ENCODE measurements around the gene CAMSAP3. TPM values are rescaled to one million over a fixed set of nuclear protein-coding genes. Genes with fewer than 3 reads are reported as not detected.

CAMSAP3 gene
- total RNA-seq, 1 experiment from 2014 or later = 28.4 TPM

DNA sequence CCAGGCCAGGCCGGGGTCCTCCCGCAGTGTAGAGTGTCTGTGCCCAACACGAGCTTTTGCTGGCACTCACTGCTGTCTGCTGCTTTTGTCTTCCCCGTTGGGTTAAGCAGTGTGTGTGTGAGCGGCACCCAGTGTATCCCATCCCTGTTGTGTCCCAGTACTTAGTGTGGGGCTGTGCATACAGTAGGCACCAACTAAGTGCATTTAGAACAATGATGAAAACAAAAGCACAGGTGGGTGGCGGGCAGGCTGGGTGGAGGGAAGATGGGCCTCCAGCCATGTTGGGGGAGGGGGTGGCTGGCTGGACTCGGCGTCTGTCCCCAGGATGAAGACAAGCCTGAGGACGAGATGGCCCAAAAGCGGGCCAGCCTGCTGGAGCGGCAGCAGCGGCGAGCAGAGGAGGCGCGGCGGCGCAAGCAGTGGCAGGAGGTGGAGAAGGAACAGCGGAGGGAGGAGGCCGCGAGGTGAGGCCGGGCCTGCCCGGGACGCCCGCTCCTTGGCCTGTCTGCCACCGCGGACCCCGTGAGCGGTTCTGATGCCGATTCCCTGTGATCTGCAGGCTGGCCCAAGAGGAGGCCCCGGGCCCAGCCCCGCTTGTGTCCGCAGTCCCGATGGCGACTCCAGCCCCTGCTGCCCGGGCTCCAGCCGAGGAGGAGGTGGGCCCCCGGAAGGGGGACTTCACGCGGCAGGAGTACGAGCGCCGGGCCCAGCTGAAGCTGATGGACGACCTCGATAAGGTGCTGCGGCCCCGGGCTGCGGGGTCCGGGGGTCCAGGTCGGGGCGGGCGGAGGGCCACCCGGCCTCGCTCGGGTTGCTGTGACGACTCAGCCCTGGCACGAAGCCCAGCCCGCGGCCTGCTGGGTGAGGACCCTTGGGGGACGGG is 19.4 kb downstream of the CAMSAP3 start:
- no peaks in the 10 kb centered on the region for H3K27me3 Mint-ChIP-seq (ENCODE audit: low read depth)
- no peak overlapping the region for H3K56ac ChIP-seq (ENCODE audit: insufficient read length, low read depth, low read length)
- no peaks in the 10 kb centered on the region for H3K27me3 ChIP-seq (ENCODE audit: insufficient read depth, low read length)
- H3K9ac ChIP-seq (ENCODE audit: extremely low read depth, insufficient read length, low read length) = no peak overlapping the region
- no peak overlapping the region for H2BK15ac ChIP-seq (ENCODE audit: low read depth, low read length)
- no peak overlapping the region for H3K23ac ChIP-seq (ENCODE audit: insufficient read length, low read depth, low read length)
- H2BK120ac ChIP-seq (ENCODE audit: low read depth, low read length, poor library complexity, severe bottlenecking) = no peak overlapping the region
- no peak overlapping the region; the same call in 1 of the 2 replicates for H3K14ac ChIP-seq (ENCODE audit: insufficient read depth, low read length)
- DNase-seq = no peak
- no peak overlapping the region for H3T11ph ChIP-seq (ENCODE audit: low read length)
- no peak overlapping the region for H3K27ac ChIP-seq (ENCODE audit: insufficient read length, low read depth, low read length)
- H3K36me3 Mint-ChIP-seq (ENCODE audit: insufficient read depth in 1 of 3, low read depth in 3 of 3) = peaks cover 17 to 42% (median 40%) of the 10 kb centered on the region in 3 experiments
- no peak overlapping the region for H4K5ac ChIP-seq (ENCODE audit: insufficient read length, low read depth, low read length)
- no peaks in the 10 kb centered on the region for H3K79me2 ChIP-seq (ENCODE audit: insufficient read depth, low read length)
- H3K4me3 Mint-ChIP-seq = no peak overlapping the region
- no peak overlapping the region for H2AK5ac ChIP-seq (ENCODE audit: insufficient read length, low read length)
- no peak overlapping the region for H2BK20ac ChIP-seq (ENCODE audit: low read depth, low read length, poor library complexity, severe bottlenecking)
- WGBS (ENCODE audit: extremely low coverage, insufficient read length, low lambda C conversion rate) = no CpG with 5 or more reads among the region's 59 CpGs
- H3K23me2 ChIP-seq (ENCODE audit: insufficient read length, low read depth, low read length, poor library complexity, severe bottlenecking) = no peaks in the 10 kb centered on the region
- H4K20me1 ChIP-seq (ENCODE audit: control insufficient read depth, insufficient read depth, insufficient read length) = no peaks in the 10 kb centered on the region
- H2BK5ac ChIP-seq (ENCODE audit: insufficient read length, low read length) = no peak overlapping the region
- H3K27ac Mint-ChIP-seq = no peak overlapping the region; a peak in 1 of 7 replicates
- no peaks in the 10 kb centered on the region for H3K9me3 ChIP-seq (ENCODE audit: control insufficient read depth, low read depth, low read length)
- no peaks in the 10 kb centered on the region for H3K4me1 ChIP-seq (ENCODE audit: insufficient read depth, low read length)
- no peak overlapping the region for H4K91ac ChIP-seq (ENCODE audit: insufficient read length, low read depth, low read length)
- H3K9me3 Mint-ChIP-seq = no peaks in the 10 kb centered on the region
- H3K4me1 Mint-ChIP-seq = no peaks in the 10 kb centered on the region
- H3K18ac ChIP-seq (ENCODE audit: insufficient read length, low read depth, low read length) = no peak overlapping the region
- no peak overlapping the region for H3K4ac ChIP-seq (ENCODE audit: low read depth, low read length)
- no peak overlapping the region for H2BK12ac ChIP-seq (ENCODE audit: insufficient read length, low read depth, low read length)
- no peak overlapping the region for H2AFZ ChIP-seq (ENCODE audit: low read length)
- H3K4me2 ChIP-seq (ENCODE audit: insufficient read depth, insufficient read length, low read length) = no peak overlapping the region
- no peak for TF ChIP-seq CTCF (conservative IDR thresholded peaks at IDR 0.05)
- no peak overlapping the region for H4K8ac ChIP-seq (replicated peaks; ENCODE audit: insufficient read length, low read depth, low read length)
- H3K79me1 ChIP-seq (ENCODE audit: insufficient read depth, low read depth, low read length, poor library complexity, severe bottlenecking) = no peaks in the 10 kb centered on the region

All from H9 (cell line).